ENCODE results near the gene ZNF775.

ZNF775 gene

GRCh38 chr7:150415161-150416153 is 36.3 kb downstream of the ZNF775 start:
- no peak for DNase-seq

GRCh38 chr7:150417239-150417638 is 38.1 kb downstream of the ZNF775 start:
- DNase-seq, result no peak

- DNase-seq, result no peak
Measured at GRCh38 chr7:150417863-150418262, 38.7 kb downstream of the ZNF775 start.

- DNase-seq, result no peak
Measured at GRCh38 chr7:150420242-150420641, 41.1 kb downstream of the ZNF775 start.

GRCh38 chr7:150420987-150421674 is 42.0 kb downstream of the ZNF775 start:
- peak; percentile 70 for DNase-seq

- no peak for DNase-seq
Measured at GRCh38 chr7:150421831-150422230, 42.7 kb downstream of the ZNF775 start.

GRCh38 chr7:150425670-150426069 is 46.5 kb downstream of the ZNF775 start:
- DNase-seq, result no peak

- peak; percentile 74 for DNase-seq
Measured at GRCh38 chr7:150428671-150429451, 49.7 kb downstream of the ZNF775 start.

GRCh38 chr7:150429699-150430098 is 50.6 kb downstream of the ZNF775 start:
- no peak for DNase-seq

GRCh38 chr7:150430465-150431085 is 51.4 kb downstream of the ZNF775 start:
- DNase-seq, result no peak

- no peak for DNase-seq
Measured at GRCh38 chr7:150431839-150432658, 52.9 kb downstream of the ZNF775 start.

GRCh38 chr7:150432915-150433892 is 54.1 kb downstream of the ZNF775 start:
- peak; percentile 18 for DNase-seq

GRCh38 chr7:150434240-150434639 is 55.1 kb downstream of the ZNF775 start:
- DNase-seq, result no peak

GRCh38 chr7:150435047-150435389 is 55.9 kb downstream of the ZNF775 start:
- DNase-seq, result no peak

- peak; percentile 46 for DNase-seq
Measured at GRCh38 chr7:150435390-150436073, 56.4 kb downstream of the ZNF775 start.

- no peak for DNase-seq
Measured at GRCh38 chr7:150439967-150440366, 60.8 kb downstream of the ZNF775 start.

GRCh38 chr7:150441524-150441923 is 62.4 kb downstream of the ZNF775 start:
- no peak for DNase-seq

GRCh38 chr7:150442811-150443210 is 63.7 kb downstream of the ZNF775 start:
- DNase-seq, result no peak

- peak; percentile 27 for DNase-seq
Measured at GRCh38 chr7:150443793-150444540, 64.8 kb downstream of the ZNF775 start.

All from GDM1 (cell line).